GM12865 (cell line): Measurements from ENCODE around the gene LRRC32.
A peak's percentile ranks its signal among the peaks of the same experiment; 100 is the strongest.

Experiments used
- DNase-seq: peaks from one replicate; pipeline ENCODE4 v3.0.0; 2010; ENCODE audit warnings: low read depth
- H3K4me3 ChIP-seq: 2 replicates; pipeline ENCODE4 v1.5.1; 2011; ENCODE audit warnings: mild to moderate bottlenecking, low read depth, low read length, control low read depth
- TF ChIP-seq, protein P1 (sequence below): IDR thresholded peaks from 2 replicates; pipeline ENCODE4 v1.5.1; 2011; ENCODE audit warnings: low read length, control low read depth, low read depth, inconsistent platforms; ENCODE audit not compliant: insufficient read depth; ENCODE audit errors: missing control alignments

The LRRC32 gene, protein sequence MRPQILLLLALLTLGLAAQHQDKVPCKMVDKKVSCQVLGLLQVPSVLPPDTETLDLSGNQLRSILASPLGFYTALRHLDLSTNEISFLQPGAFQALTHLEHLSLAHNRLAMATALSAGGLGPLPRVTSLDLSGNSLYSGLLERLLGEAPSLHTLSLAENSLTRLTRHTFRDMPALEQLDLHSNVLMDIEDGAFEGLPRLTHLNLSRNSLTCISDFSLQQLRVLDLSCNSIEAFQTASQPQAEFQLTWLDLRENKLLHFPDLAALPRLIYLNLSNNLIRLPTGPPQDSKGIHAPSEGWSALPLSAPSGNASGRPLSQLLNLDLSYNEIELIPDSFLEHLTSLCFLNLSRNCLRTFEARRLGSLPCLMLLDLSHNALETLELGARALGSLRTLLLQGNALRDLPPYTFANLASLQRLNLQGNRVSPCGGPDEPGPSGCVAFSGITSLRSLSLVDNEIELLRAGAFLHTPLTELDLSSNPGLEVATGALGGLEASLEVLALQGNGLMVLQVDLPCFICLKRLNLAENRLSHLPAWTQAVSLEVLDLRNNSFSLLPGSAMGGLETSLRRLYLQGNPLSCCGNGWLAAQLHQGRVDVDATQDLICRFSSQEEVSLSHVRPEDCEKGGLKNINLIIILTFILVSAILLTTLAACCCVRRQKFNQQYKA

DNA sequence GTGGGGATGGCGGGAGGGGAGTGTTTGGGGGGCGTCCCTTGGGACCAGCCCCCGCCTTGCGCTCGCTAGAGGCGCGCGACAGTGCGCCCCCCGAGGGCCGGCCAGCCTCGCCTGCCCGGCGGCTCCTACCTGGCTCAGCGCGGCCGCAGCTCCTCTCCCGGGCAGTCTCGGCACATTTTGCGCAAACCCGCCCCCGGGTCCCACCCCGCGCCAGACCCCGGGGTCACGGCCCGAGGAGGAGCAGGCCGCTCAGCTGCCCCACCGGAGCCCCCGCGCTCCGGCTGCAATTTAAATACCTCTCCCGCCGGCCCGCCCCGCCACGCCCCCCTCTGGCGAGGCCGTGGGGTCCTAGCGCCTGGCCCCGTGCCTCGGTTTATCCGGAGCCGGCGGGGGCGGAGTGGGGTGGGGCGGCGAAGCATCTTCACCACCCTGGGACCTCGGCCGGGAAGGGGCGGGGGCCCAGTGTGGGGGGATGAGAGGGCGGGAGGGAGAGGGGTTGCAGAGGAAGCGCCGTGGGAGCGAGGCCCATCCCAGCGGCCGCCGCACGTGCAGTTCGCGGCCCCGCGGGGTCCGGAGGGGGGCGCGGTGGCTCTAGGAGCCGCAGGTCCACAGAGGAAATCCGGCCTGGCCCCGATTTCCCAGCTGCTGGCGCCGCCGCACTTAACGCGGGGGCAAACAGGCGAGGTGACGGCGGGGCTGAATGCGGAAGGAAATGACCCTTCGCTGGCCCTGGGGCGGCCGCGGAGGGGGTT is at the start of gene LRRC32:
LRRC32 (minus strand) TSS at position 263 of the 752 bp plus-strand sequence. CDS start 4,793 bp downstream, outside the sequence.
- peak within 1 kb of the TSS; percentile 49 for H3K4me3 ChIP-seq
- TF ChIP-seq, protein P1, sequence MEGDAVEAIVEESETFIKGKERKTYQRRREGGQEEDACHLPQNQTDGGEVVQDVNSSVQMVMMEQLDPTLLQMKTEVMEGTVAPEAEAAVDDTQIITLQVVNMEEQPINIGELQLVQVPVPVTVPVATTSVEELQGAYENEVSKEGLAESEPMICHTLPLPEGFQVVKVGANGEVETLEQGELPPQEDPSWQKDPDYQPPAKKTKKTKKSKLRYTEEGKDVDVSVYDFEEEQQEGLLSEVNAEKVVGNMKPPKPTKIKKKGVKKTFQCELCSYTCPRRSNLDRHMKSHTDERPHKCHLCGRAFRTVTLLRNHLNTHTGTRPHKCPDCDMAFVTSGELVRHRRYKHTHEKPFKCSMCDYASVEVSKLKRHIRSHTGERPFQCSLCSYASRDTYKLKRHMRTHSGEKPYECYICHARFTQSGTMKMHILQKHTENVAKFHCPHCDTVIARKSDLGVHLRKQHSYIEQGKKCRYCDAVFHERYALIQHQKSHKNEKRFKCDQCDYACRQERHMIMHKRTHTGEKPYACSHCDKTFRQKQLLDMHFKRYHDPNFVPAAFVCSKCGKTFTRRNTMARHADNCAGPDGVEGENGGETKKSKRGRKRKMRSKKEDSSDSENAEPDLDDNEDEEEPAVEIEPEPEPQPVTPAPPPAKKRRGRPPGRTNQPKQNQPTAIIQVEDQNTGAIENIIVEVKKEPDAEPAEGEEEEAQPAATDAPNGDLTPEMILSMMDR: no peak
- DNase-seq: peak; percentile 46

DNA sequence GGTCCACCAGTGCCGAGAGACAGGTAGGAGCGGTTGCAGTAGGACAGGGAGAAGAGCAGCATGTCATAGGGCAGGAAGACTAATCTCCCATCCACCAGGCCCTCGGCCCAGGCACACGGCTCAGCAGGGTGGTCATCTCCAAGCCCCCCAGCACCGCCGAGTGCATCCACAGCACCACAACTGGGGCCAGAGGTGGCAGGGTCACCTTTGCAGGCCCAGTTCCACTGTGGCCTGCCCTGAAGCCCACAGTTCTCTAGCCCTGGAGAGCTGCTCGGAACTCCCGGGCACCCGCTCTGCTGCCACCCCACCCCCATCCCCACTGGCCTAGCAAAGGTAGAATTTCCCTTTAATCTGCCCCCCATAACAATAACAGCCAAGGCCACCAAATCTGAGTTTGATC is 49.1 kb upstream of the LRRC32 start:
- TF ChIP-seq, protein P1: no peak
- no peak for DNase-seq
- H3K4me3 ChIP-seq: no peak overlapping the region

DNA sequence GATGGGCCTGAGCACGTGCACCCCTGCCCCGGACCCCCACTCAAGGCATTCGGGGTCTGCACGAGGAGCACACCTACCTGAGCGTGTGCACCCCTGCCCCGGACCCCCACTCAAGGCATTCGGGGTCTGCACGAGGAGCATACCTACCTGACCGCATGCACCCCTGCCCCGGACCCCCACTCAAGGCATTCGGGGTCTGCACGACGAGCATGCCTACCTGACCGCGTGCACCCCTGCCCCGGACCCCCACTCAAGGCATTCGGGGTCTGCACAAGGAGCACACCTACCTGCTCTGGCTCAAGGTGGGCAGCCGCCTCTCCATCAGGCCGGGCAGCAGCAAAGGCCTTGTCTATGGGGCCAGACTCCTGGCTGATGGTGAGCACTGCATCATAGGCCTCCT is 48.7 kb upstream of the LRRC32 start:
- TF ChIP-seq, protein P1: no peak
- no peak for DNase-seq

DNA sequence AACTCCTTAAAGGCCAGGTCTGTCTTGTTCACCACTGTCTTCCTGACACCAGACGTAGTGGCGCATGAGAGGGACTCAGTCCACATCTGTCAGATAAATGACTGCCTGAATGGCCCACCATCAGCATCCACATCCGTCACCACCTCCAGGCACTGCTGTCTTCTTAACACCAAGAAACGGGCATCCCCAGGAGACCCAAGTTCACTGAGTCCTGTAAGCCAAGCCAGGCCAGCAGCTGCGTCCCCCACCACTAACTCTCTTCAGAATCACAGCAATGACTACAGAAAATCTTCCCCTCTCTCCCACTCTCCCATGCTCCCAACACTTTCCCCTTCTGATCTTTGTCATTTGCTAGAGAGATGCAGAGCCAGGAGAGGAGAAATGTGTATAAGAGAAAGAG is 47.3 kb upstream of the LRRC32 start:
- TF ChIP-seq, protein P1: no peak
- no peak overlapping the region for H3K4me3 ChIP-seq
- DNase-seq: no peak

More for the DNA sequence above, 48.7 kb upstream of the LRRC32 start:
- no peak overlapping the region for H3K4me3 ChIP-seq

DNA sequence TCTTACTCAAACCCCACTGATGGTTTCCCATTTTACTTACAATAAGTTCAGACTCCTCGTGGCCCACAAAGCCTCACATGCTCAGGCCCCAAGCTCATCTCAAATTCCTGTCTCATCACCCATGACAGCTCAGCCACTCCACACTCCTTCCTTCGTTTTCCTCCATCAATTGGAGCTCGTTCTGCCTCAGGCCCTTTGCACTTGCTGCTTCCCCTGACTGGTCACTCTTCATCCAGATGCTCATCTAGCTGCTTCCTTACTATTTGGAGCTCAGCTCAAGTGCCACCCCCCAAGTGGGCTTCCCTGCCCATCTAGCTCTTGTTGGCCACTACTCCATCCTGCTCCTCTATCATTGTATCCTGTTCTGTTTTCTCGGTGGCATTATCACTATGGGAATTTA is 46.8 kb upstream of the LRRC32 start:
- TF ChIP-seq, protein P1: no peak
- H3K4me3 ChIP-seq: no peak overlapping the region
- DNase-seq: no peak

DNA sequence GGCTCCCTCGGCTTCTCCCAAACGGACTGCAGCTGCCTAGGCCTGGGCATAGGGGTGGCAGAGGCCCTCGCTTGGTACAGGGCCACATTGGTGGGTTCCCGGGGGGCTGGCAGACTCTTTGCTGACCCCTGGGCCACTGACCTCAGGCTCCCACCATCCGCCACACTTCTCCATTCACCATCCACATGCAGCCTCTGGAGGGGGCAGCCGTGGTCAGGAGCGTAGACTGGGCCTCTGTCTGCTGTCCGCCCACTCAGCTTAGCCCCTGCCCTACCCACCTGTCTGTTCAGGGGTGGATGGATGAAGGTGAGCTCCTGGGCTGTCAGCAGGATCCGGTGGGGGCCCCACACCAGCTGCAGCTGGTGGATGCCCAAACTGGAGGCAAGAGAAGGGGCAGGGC is 45.7 kb upstream of the LRRC32 start:
- no peak overlapping the region for H3K4me3 ChIP-seq
- no peak for DNase-seq
- TF ChIP-seq, protein P1: no peak
